ENCODE results near the gene MT1F. TPM values are rescaled to one million over a fixed set of nuclear protein-coding genes. Genes with fewer than 3 reads are reported as not detected.
"Not testable (repeated sequence)": the region's sequence is repeated elsewhere in the genome, so short reads cannot be mapped to it uniquely, and the experiment has no call there.

MT1F gene
- polyA plus RNA-seq, 1 donor (not counting 4 experiments of a cell fraction or from before 2014, with no cell fraction given), result 2.3 TPM

- Histone ChIP-seq H3K9me1 (ENCODE audit: control insufficient read depth, extremely low read depth, insufficient read depth, low read length) (no peaks in the 10 kb centered on the region), H3K36me3 (ENCODE audit: control insufficient read depth in 2 of 2, extremely low read depth in 1 of 2, insufficient read depth in 2 of 2, low read length in 2 of 2) (no peaks in the 10 kb centered on the region), H3K27me3 (ENCODE audit: control insufficient read depth, extremely low read depth, insufficient read depth, low read length) (no peaks in the 10 kb centered on the region), H3K9me3 (ENCODE audit: control insufficient read depth, low read depth, low read length) (no peaks in the 10 kb centered on the region), H3K79me2 (ENCODE audit: control insufficient read depth, insufficient read depth, low read length) (no peaks in the 10 kb centered on the region), H4K20me1 (ENCODE audit: control insufficient read depth, extremely low read depth, insufficient read depth, low read length) (no peaks in the 10 kb centered on the region), H3K9ac (ENCODE audit: control insufficient read depth, extremely low read depth, insufficient read depth, low read length) (peak overlapping the region; percentile 44), H3K4me3 (ENCODE audit: control insufficient read depth in 2 of 3, extremely low read depth in 1 of 3, insufficient read depth in 2 of 3, low read depth in 1 of 3, low read length in 3 of 3) (peak overlapping the region in 2 of 3 experiments; percentile 30 to 71), H3K4me2 (ENCODE audit: control insufficient read depth, extremely low read depth, insufficient read depth, low read depth, low read length) (peak overlapping the region; percentile 90), H2AFZ (ENCODE audit: control insufficient read depth, low read length) (no peak overlapping the region), H3K27ac (ENCODE audit: control insufficient read depth, insufficient read depth, low read length) (no peak overlapping the region), H3K4me1 (ENCODE audit: control insufficient read depth, extremely low read depth, insufficient read depth, low read length) (peaks cover 31% of the 10 kb centered on the region)
- TF ChIP-seq EZH2 (IDR thresholded peaks at IDR 0.05; ENCODE audit: low read length), result no peak
- TF ChIP-seq, protein P1, sequence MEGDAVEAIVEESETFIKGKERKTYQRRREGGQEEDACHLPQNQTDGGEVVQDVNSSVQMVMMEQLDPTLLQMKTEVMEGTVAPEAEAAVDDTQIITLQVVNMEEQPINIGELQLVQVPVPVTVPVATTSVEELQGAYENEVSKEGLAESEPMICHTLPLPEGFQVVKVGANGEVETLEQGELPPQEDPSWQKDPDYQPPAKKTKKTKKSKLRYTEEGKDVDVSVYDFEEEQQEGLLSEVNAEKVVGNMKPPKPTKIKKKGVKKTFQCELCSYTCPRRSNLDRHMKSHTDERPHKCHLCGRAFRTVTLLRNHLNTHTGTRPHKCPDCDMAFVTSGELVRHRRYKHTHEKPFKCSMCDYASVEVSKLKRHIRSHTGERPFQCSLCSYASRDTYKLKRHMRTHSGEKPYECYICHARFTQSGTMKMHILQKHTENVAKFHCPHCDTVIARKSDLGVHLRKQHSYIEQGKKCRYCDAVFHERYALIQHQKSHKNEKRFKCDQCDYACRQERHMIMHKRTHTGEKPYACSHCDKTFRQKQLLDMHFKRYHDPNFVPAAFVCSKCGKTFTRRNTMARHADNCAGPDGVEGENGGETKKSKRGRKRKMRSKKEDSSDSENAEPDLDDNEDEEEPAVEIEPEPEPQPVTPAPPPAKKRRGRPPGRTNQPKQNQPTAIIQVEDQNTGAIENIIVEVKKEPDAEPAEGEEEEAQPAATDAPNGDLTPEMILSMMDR (optimal IDR thresholded peaks at IDR 0.05 in 1 of 3, IDR thresholded peaks at IDR 0.05 in 1 of 3, conservative IDR thresholded peaks at IDR 0.05 in 1 of 3; ENCODE audit: extremely low read depth in 1 of 3, insufficient read depth in 2 of 3, low read length in 3 of 3), result no peak
- DNase-seq (ENCODE audit: low read depth, low spot score) (no peak), FAIRE-seq (no peak)
- dilution Hi-C loops (cut with MboI; ENCODE audit: extremely low pct_ligation_motif_present, low sequenced_read_pairs), result no loop called here
Observed at GRCh38 chr16:56618138-56618537, 39.6 kb upstream of the MT1F start.

- H3K9me3 ChIP-seq (ENCODE audit: control insufficient read depth, low read depth, low read length), result no peaks in the 10 kb centered on the region
- no peak overlapping the region for H3K4me3 ChIP-seq (ENCODE audit: control insufficient read depth in 2 of 3, extremely low read depth in 1 of 3, insufficient read depth in 2 of 3, low read depth in 1 of 3, low read length in 3 of 3)
- H2AFZ ChIP-seq (ENCODE audit: control insufficient read depth, low read length), result no peak overlapping the region
- no peaks in the 10 kb centered on the region for H3K27me3 ChIP-seq (ENCODE audit: control insufficient read depth, extremely low read depth, insufficient read depth, low read length)
- dilution Hi-C loops (cut with MboI; ENCODE audit: extremely low pct_ligation_motif_present, low sequenced_read_pairs), result no loop called here
- no peak overlapping the region for H3K9ac ChIP-seq (ENCODE audit: control insufficient read depth, extremely low read depth, insufficient read depth, low read length)
- FAIRE-seq (no peak), DNase-seq (ENCODE audit: low read depth, low spot score) (no peak)
- no peak overlapping the region for H3K4me2 ChIP-seq (ENCODE audit: control insufficient read depth, extremely low read depth, insufficient read depth, low read depth, low read length)
- no peaks in the 10 kb centered on the region for H4K20me1 ChIP-seq (ENCODE audit: control insufficient read depth, extremely low read depth, insufficient read depth, low read length)
- no peaks in the 10 kb centered on the region for H3K36me3 ChIP-seq (ENCODE audit: control insufficient read depth in 2 of 2, extremely low read depth in 1 of 2, insufficient read depth in 2 of 2, low read length in 2 of 2)
- TF ChIP-seq EZH2 (IDR thresholded peaks at IDR 0.05; ENCODE audit: low read length), result no peak
- TF ChIP-seq, protein P1 (optimal IDR thresholded peaks at IDR 0.05 in 1 of 3, IDR thresholded peaks at IDR 0.05 in 1 of 3, conservative IDR thresholded peaks at IDR 0.05 in 1 of 3; ENCODE audit: extremely low read depth in 1 of 3, insufficient read depth in 2 of 3, low read length in 3 of 3), result no peak
- H3K4me1 ChIP-seq (ENCODE audit: control insufficient read depth, extremely low read depth, insufficient read depth, low read length), result peaks cover 12% of the 10 kb centered on the region
- H3K9me1 ChIP-seq (ENCODE audit: control insufficient read depth, extremely low read depth, insufficient read depth, low read length), result no peaks in the 10 kb centered on the region
- no peak overlapping the region for H3K27ac ChIP-seq (ENCODE audit: control insufficient read depth, insufficient read depth, low read length)
- H3K79me2 ChIP-seq (ENCODE audit: control insufficient read depth, insufficient read depth, low read length), result no peaks in the 10 kb centered on the region
Observed at GRCh38 chr16:56620339-56620897, 37.3 kb upstream of the MT1F start.

DNA sequence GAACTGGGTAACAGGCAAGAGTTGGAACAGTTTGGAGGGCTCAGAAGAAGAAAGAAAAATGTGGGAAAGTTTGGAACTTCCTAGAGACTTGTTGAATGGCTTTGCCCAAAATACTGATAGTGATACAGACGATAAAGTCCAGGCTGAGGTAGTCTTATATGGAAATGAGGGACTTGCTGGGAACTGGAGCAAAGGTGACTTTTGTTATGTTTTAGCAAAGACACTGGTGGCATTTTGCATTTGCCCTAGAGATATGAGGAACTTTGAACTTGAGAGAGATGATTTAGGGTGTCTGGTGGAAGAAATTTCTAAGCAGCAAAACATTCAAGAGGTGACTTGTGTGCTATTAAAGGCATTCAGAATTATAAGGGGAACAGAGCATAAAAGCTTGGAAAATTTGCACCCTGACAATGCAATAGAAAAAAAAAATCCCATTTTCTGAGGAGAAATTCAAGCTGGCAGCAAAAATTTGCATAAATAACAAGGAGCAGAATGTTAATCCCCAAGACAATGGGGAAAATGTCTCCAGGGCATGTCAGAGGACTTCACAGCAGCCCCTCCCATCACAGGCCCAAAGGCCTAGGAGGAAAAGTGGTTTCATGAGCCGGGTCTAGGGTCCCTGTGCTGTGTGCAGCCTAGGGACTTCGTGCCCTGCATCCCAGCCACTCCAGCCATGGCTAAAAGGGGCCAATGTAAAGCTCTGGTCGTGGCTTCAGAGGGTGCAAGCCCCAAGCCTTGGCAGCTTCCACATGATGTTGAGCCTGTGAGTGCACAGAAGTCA lies 35.9 kb upstream of the MT1F start:
- H3K79me2 ChIP-seq (ENCODE audit: control insufficient read depth, insufficient read depth, low read length); dilution Hi-C loops (cut with MboI; ENCODE audit: extremely low pct_ligation_motif_present, low sequenced_read_pairs); H3K9me3 ChIP-seq (ENCODE audit: control insufficient read depth, low read depth, low read length); H3K4me3 ChIP-seq (ENCODE audit: control insufficient read depth in 2 of 3, extremely low read depth in 1 of 3, insufficient read depth in 2 of 3, low read depth in 1 of 3, low read length in 3 of 3); H3K9ac ChIP-seq (ENCODE audit: control insufficient read depth, extremely low read depth, insufficient read depth, low read length); H3K9me1 ChIP-seq (ENCODE audit: control insufficient read depth, extremely low read depth, insufficient read depth, low read length); DNase-seq (ENCODE audit: low read depth, low spot score); H2AFZ ChIP-seq (ENCODE audit: control insufficient read depth, low read length); H3K36me3 ChIP-seq (ENCODE audit: control insufficient read depth in 2 of 2, extremely low read depth in 1 of 2, insufficient read depth in 2 of 2, low read length in 2 of 2); H3K27me3 ChIP-seq (ENCODE audit: control insufficient read depth, extremely low read depth, insufficient read depth, low read length); H3K27ac ChIP-seq (ENCODE audit: control insufficient read depth, insufficient read depth, low read length); H4K20me1 ChIP-seq (ENCODE audit: control insufficient read depth, extremely low read depth, insufficient read depth, low read length); H3K4me2 ChIP-seq (ENCODE audit: control insufficient read depth, extremely low read depth, insufficient read depth, low read depth, low read length); FAIRE-seq: not testable (repeated sequence)
- peaks cover 12% of the 10 kb centered on the region for H3K4me1 ChIP-seq (ENCODE audit: control insufficient read depth, extremely low read depth, insufficient read depth, low read length)
